ENCODE results near the gene FOXN3.
"Not testable (repeated sequence)": the region's sequence is repeated elsewhere in the genome, so short reads cannot be mapped to it uniquely, and the experiment has no call there.

FOXN3 gene

DNA sequence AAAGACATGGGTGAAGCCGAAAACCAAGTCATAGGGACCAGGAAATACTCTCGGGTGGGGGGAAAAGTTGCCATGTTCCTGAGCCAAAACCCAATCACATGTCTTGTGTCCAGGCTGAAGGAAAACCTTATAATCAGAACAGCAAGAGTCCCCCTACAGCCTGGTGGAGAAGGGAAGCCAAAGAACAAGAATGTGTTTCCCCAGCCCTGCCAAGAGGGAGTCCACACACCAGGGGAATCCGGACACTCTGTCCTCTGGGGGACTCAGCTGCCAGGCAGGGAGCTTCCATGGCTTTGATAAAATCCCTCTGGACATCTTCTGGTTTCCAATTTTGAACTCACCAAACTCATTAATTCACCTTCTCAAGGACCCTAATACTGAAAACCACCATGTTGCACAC lies 273.0 kb downstream of the FOXN3 start:
- no peak for DNase-seq

DNA sequence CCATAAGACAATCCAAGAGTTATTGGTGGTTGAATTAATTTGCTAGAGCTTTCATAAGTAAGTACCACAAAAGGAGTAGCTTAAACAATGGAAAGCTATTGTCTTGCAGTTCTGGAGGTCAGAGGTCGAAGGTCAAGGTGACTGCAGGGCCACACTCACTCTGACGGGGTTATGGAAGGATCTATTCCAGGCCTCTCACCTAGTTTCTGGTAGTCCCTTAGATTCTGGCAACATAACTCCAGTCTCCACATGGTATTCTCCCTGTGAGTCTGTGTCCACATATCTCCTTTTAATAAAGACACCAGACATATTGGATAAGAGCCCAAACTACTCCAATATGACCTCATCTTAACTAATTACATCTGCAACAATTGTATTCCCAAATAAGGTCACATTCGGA lies 273.4 kb downstream of the FOXN3 start:
- no peak for DNase-seq

DNA sequence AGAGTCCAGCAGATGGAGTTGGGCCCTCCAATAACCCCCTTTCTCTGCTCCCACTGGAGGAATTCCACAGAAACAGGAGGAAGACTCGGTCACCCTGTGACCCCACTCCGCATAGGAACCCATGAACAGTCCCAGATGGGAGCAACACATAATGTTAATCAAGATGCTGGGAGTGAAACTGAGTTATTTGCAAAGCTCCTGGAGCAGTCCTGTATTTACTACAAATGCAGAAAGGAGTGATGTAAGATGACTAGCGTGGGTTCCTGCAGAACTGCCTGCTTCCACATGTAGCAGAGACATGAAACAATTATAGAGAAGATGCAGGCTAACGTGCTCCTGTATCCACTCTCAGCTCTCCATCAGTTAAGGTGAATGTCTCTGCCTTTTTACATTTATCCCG lies 274.7 kb downstream of the FOXN3 start:
- DNase-seq = no peak

DNA sequence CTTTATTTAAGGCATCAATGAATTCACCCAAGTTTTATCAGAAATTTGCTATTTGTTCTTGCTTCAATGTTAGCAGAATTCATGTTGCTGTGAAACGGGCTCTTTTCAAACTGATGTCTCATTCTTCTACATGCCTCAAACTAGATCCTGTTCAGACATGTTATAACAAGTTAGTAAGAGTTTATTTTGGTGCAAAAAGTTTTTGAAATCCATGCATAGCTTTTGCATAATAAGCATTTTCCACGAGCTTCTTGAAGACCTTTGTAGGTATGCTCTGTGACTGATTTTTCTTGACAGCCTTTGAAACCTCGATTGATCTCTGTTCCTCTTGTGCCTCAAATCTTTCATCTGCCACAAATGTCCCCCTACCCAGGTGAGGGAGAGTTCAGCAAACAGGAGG lies 275.2 kb downstream of the FOXN3 start:
- DNase-seq = no peak

DNA sequence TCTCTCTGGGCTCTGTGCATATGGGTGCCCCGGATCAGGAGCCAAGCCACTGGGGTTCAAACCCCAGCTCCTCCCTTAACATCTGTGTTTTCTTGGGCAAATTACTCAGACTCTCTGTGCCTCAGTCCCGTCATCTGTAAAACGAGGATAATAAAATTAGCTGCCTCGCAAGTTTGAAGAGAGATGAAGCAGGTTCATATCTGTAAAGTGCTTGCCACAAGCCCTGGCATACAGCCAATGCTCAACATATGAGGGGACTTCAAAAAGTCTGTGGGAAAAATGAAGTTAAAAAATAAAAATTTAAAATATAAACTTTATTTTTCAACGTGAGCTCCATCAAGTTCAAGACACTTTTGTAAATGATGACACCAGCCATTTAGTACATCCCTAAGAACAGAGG lies 276.7 kb downstream of the FOXN3 start:
- no peak for DNase-seq

DNA sequence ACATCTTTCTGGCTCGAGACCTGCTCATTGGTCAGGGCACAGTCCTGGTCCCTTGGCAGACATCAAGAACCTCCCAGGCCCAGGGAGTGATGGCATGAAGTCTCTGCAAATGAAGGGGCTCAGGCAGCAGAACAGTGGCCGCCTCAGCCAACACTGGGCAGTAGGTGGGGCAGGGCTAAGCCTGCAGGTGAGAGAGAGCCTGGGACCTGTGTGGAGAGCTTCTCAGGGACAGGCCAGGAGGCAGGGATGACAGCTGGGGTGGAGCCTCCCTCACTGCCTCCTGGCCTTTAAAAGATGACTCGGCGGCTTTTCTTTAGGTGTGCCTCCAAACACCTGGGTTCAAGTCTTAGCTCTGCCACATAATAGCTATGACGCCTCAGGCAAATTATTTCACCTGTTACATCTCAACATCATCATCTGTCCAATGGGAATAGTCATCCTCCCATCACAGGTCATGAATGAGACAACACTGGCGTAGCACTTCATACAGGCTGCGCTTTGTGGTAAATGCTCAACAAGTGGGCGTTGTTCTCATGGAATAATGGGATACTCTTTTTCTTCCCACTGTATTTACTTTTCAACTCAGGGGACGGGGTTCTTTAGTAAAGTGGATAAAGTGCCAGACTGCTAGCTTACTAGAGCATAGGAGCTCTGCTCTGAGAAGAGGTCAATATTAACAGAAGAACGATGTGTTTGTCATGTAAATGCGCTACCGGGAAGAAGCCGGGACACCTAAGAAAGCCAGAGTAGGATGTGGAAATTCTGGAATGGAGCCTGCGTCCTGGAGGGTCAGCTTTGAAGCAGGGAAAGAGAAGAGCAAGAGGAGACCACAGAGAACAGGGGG lies 277.4 kb downstream of the FOXN3 start:
- DNase-seq = no peak

DNA sequence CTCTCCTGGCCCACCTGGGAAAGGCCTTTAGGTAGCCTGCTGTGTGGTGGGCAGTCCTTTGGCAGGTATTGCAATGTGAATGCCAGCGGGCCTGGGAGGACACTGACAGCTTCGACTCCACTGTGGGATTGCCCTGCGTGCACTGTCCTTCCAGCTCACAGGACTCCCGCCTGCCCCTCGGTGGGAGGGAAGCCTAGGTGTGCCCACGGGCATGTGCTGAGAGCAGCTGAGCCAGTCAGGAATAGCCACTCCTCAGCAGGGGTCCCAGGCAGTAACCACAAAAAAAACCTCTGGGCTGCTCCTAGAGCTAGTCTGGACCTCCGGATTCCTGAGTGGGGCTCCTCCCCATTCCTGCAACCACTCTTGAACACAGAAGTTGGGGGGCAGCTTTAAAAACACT lies 278.2 kb downstream of the FOXN3 start:
- no peak for DNase-seq

DNA sequence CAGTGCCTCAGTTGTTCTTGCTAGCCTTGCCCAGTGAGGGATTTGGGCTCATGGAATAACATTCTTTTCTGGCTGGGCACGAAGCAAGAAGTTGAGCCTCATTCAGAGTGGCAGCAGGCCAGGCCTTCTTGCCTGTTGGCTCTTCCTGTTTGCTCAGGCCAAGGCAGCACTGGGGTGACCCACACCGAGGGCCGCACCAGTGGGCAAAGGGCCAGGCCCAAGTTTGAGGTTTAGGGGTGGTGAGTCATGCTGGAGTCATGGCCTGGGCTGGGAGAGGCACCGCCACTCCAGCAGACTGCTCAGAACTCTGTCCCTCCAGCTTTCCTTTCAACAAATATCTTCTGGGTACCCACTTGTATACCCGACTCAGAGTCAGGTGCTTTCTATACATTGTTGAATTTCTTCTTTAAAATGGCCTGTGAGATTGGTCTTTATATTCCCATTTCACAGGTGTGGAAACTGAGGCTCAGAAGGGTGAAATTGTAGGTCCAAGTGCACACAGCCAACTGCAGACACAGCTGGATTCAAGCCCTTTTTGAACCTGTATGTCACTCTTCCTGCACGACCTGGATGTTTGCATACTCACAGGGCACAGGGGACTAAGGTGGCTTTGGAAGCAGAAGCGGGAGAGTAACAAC lies 279.4 kb downstream of the FOXN3 start:
- no peak for DNase-seq

DNA sequence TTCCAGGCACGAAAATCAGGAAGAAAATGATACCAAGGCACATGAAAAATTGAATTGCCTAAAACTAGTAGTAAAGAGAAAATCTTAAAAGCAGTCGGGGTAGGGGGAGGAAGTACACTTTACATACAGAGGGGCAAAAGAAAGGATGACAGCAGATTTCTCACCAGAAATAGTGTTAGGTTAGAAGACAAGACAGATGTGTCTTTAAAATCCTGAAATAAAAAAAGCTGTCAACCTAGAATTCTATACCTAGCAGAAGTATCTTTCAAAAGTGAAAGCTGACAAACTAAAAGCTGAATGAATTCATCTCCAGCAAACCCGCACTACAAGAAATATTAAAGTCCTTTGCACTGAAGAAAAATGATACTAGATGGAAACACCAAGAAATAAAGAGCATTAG lies 280.4 kb downstream of the FOXN3 start:
- DNase-seq = no peak

DNA sequence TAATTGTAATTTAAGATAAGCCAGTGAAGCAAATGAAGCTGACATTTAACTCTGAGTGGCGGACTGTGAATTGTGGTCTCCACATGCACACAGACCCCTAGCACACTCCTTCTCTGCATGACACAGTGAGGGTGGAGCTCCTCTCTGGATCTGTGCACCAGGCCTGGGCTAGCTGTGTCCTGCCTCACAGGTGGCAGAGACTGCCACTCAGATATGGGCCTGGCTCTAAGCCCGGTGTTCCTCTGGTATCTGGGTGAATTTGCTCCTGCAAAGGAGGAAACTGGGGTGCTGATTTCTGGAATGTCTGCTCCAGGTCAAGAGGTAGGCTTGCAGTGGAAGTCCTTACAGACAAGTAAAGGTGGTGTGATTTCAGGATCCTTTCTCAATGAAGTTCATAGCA lies 282.4 kb downstream of the FOXN3 start:
- no peak for DNase-seq

DNA sequence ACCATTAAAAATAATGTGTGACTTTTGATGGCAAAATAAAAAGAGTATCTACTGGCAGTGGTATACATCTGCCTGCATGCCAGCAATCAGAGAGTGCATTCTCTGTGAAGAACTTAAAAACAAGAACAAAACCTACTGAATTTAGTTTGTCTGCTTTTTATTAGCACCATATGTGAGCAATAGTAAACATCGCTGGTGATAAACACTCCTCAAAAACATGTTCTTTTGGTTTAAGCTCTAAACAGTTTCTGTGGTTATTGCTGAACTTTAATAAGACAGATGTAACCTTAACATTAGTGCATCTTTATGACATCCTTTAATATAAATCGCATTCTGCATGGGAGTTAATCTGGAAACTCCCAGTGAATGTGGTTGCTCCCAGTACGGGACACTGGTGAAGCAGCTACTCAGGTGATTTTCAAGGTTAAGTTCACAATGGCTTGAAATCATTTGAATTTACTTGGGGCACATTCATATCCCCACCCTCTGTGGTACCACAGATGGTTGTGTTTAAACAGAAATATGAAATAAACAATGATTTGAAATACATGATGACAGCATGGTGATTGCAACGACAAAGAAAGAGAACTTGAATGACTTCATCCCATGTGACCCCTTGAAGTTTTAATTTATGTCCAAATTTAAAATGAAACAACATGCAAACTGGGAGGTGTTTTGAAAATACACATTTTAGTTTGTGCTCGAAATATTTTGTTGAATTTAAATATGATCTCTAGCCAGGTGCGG lies 285.9 kb downstream of the FOXN3 start:
- DNase-seq = no peak

DNA sequence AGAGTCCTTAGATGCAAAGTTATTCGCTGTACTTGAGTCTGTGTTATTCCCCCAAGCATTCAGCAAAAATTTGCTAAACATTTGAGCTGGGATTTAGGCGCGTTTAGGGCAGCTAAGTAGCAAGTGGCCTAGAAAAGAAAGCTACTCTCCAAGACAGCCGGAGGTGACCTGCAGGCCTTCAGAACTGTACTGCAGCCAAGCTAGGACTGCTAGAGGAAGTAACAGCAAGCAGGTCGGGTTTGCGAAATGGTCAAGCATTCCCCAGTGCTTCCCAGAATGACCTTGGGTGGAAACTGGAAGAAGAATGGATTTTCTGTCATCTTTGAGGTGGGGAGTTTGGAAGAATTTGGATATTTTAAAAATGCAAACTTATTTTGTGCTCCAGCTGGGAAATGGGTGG lies 287.5 kb downstream of the FOXN3 start:
- no peak for DNase-seq

DNA sequence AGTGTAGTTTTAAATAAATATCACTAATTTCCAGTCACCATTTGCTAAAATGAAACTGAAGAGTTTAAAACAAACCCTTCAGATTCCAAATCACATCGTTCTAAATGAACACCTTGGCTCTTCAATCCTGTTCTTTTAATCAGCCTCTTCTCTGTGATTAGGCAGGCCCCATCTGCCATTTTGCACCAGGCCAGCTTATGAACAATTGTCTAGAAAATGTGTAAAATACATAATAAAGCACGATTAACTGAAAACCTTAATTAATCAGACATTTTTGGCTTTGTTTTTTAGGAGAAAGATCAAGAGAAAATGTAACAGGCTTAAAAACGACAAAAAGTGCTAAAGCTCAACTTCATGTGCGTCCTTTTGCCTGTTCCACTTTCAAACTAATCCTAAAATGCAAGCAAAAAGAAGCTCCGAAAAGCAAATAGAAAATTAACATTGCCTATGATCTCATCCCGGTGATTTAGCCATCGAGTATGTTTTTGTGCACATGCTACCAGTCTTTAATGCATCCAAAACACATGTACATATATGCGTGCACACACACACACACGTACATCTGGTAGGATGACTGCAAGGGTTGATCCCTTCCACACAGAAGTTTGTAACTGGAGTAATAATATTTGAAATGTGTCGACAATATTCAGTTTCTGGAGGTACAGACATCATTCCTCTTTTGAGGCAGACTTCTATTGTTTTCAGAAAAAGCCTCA lies 288.6 kb downstream of the FOXN3 start:
- no peak for DNase-seq

DNA sequence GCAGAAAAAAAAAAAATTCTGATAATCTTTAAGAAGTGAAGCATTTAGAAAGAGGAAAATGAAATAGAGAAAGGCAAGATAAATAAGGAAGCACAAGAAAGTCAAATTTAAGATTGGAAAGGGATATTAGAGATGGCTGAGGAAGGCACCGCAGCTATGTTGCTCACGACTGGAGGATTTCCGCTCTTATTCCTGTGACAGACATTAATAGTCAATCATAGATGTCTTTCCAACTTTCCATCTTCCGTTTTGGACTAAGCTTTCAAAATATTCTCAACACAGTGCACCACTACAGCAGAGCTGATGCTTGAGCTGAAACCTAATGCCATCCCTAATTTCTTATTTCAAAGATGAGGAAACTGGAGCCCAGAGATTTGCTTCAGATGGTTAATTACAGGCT lies 290.6 kb downstream of the FOXN3 start:
- no peak for DNase-seq

DNA sequence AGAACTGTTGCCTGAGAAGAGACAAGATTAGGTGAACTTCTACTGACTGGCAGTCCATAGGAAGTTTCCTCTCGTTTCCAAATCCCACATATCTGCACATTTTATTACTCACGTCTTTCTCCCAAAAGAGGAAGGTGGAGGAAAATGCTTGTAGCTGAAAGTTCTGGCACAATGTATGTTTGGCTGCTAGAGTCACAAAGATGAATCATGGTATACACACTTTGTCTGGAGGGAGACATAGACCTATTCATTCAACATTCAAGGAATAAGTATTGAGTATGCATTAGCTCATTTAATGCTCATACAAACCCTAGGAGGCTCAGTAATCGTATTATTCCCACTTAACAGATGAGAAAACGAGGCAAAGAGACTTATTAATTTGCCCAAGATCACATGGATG lies 291.8 kb downstream of the FOXN3 start:
- no peak for DNase-seq

DNA sequence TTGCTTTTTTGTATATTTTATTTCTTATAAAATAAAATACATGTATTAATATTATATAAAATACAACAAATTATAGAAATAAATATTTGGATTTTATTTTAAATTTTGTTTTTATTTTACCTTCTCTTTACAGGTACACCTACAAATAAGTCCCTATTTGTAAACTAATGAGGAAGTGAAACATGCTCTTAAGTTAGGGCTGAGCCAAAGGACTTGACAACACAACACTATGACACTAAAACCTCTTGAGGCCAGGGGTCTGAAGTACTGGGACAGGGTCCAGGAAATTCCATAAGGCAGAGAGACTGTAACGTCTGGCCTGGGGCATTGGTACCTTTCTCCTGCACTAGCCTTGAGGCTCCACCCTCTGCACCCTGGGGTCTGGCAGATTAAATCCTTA lies 293.2 kb downstream of the FOXN3 start:
- DNase-seq = no peak

DNA sequence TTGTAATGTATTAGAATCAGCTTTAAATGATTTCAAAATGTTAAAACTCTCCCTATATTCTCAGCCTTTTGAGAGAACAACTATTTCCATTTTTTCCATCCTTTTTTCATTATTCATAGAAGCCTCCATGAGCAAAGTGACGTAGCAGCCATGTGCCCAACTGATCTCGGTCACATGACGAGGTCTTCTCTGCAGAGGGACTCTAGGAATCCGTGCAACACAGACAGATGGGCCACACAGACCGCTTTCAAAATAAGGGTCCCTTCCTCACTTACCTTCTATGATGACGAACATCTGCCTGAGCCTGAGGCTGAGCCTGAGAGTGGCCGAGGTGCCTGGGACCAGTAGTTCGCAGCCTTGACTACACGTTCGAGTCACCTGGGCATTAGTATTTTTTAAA lies 293.8 kb downstream of the FOXN3 start:
- DNase-seq = no peak

DNA sequence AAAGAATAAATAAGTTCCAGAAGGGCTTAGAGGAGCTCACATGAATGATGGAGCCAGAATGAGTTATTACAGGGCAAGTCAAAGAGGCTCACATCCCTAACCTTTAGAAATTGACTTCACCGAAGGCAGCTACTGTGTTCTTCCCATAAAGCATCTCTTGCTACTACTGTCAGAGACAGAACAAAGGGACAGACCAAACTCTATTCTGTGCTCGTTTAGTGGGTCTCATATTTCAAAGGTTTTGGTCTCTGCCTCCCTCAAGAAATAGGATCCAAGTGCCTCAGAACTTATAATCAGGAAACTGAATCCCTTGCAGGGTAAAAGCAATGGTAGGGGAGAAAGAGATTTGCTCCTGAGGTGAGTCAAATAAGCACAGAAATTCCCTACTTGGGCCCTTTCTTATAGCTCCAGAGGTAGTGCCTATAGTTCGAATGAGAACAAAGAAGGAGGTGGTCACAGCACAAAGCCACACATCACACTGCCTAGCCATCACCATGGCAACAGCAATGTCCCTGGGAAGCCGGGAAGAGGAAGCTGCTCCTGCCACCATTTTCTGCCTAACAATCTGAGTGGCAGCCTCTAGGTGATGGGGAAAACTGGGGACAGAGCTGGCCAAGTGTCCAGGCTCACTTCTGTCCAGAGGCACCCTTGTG lies 294.9 kb downstream of the FOXN3 start:
- DNase-seq = no peak

DNA sequence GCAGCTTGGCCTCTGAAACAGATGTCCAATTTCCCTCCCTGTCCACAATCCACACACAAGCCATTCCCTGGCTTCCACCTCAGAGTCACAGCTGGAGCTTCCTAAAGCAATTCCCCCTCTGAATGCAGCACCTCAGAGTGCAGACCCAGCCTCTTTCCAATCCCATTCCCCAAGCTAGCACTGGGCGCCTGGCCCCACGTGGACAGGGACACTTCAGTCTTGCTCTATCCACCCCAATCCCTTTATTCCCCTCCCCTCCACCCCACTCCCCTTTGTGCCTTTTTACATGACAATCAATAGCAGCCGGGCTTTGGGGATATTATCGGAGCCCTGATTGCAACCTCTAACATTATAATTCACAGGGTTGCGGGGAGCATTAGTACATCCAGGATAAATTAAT lies 300.0 kb downstream of the FOXN3 start:
- no peak for DNase-seq

DNA sequence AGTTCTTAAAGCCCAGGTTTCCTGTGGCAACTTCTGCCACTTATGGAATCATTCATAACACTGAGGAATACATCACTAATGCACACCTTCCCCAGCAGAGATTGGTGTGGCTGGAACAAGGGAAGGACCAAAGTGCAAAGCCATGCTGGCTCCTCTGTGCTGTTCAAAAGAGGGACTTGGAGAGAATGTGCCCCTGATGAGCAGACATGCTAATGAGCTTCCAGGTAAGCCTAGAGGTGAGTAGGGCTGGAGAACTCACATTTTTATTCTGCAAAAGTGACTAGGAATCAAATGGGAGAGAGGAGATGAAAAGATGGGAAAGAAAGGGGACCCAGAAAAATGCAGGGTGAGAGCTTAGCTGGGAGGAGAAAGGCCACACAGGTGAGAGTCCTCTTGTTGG lies 302.9 kb downstream of the FOXN3 start:
- no peak for DNase-seq

DNA sequence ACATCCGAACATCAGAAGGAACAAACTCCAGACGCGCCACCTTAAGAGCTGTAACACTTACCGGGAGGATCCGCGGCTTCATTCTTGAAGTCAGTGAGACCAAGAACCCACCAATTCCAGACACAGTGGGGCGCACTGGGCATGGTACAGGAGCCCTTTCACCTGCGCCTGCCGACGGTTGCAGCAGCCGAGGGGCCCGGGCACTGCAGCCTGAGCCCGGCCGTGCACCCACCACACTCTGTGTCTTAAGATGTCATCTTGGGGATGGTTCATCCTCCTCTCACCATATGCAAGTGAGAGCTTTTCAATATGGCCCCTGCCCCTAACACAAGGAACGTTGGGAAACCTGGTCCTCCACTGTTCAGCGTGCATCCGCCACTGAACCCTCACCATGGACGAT lies 304.3 kb downstream of the FOXN3 start:
- no peak for DNase-seq

DNA sequence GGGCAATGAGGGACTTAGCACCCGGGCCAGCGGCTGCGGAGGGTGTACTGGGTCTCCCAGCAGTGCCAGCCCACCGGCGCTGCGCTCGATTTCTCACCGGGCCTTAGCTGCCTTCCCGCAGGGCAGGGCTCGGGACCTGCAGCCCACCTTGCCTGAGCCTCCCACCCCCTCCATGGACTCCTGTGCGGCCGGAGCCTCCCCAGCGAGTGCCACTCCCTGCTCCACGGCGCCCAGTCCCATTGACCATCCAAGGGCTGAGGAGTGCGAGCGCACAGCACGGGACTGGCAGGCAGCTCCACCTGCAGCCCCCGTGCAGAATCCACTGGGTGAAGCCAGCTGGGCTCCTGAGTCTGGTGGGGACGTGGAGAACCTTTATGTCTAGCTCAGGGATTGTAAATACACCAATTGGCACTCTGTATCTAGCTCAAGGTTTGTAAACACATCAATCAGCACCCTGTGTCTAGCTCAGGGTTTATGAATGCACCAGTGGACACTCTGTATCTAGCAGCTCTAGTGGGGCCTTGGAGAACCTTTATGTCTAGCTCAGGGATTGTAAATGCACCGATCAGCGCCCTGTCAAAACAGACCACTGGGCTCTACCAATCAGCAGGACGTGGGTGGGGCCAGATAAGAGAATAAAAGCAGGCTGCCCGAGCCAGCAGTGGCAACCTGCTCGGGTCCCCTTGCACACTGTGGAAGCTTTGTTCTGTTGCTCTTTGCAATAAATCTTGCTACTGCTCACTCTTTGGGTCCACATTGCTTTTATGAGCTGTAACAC lies 305.1 kb downstream of the FOXN3 start:
- DNase-seq = not testable (repeated sequence)
